Stimulated activated CD8-positive, alpha-beta memory T cell treated with anti-CD3 and anti-CD28 coated beads, Interleukin-7, amount 100 ng/mL, for 4 hours (primary cell): ENCODE measurements around the gene MAPK4.

ENCODE experiments used
- DNase-seq, 2 donors: peaks; one replicate each; pipeline ENCODE4 v3.0.0-alpha.2; 2020; ENCODE audit warnings: low read depth in 2 of 2

The MAPK4 gene

DNA sequence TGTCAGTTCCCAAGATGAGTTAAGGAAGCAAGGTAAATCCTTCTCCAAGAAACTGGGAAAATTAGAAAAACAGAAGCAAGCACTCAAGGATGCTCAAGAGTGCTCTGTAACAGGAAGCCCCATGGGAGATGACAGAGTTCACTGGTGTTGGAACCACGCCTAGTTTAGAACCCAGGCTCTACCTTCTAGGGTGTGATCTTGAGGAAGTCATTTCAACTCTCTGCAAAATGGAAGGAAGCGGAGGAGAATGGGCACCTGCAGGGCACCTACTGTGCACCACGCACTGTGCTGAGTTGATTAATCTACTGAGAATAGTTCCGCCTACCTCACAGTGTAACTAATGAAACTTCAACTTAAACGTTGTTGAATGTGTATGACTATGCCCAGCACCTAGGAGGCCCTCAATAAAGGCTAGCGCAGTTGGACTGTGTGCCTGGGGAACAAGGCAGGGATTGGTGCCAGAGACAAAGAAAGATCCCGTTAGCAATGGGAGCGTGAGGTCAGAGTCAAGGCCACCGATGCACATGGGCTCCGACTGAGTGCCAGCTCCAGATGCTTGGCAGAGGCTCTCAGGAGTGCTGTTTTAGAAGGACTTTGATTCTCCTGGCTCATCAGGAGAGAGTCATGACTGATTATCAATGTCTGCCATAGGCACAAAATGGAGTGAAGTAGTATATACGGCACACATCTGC is 93.7 kb downstream of the MAPK4 start:
- no peak for DNase-seq

DNA sequence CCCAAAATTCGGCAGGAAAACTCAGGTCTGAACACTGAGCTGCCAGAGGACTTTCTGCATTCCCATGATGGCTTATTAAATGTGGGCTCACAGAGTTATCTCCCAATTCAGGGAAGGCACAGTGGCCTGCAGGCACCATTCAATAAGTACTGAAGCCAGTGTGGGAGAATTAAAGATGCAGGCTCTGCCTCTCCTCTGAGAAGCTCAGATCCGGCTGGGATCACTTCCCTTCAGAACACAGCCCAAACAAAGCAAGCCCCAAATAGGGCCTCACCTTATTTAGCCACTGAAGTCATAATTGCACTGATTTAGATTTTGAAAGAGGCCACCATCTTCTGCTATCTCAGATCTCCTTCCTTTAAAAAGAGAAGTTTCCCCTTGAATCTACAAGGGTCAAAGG is 94.3 kb downstream of the MAPK4 start:
- DNase-seq: no peak

DNA sequence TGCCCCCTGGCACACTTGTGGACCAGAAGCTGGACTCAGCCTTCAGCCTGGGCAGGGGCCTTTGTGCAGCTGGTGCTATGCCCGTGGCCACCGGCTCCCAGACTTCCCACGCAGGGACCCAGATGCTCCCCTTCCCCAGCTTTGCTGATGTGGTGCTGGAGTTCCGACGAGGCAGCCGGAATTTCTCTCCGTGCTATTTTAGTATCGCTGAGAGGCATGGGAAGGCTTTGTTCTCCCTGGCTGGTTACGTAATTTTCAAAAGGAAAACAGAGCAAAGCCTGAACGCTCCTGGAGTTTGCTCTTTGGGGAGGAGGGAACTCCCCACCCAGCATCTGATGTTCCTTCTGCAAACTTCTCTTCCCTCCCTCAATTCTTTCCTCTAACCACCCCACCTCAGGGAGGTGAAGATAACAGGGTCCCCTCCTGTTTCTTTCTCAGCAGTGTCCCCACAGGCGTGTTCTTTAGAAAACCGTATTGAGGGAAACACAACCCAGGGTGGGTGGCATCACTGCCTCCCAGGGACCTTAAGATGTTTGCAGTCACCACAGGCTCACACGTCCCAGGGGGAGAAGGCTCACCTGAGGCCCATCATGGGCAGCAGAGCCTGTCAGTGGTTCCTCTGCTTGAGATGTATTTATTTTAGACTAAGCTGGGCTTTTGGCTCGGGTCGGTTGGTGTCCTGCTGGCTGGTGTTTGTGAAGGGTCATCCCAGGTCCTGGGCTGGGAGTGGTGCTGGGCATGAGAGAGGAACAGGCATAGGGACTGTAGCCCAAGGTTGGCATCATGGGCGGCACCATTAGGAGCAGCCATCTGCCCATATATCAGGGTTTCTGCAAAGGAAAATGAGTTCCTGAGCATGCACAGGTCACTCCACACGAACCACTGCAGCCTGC is 95.0 kb downstream of the MAPK4 start:
- no peak for DNase-seq

DNA sequence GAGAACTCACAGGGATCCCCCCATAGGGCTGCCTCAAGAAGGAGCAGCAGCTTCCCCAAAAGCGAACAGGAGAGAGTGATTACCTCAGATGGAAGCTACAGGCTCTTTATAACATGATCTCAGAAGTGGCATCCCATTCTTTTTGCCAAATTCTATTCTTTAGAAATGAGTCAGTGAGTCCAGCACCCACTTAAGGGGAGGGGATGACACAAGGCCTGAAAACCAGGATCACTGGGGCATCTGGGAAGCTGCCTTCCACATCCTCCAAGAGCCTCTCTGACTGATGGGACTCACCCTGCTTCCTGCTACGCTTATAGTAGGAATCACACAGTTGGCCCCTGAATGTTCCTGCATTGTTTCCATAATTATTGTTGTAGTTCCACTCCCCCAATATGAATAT is 96.5 kb downstream of the MAPK4 start:
- DNase-seq: no peak

DNA sequence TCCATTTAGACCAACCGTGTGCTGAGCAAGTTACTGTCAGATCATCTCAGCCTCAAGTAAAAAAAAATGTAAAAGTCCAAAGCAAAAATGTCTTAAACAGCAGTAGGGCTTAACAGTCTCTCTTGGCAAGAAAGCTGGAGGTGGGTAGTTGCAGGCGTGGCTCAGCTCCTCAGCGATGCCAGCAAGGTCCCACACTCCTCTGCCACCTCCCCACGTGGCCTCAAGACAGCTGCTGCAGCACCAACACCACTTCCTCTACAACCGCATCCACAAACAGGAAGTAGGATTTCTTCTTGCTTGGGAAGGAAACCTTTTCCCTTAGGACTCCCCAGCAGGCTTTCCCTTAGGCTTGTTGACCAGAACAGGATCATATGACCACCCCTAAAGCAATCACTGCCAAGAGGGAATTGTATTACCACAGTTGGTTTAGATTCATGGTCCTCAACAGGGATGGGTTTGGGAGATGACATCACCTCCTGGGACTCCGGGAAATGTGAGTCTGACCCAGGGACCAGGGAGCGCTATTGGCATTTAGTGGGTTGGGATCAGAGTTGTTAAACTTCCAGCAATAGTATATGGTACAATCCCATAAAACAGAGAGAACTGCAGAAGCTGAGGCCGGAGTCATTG is 97.1 kb downstream of the MAPK4 start:
- DNase-seq: no peak

- DNase-seq: no peak
Observed at GRCh38 chr18:50658601-50659000, 98.7 kb downstream of the MAPK4 start.

GRCh38 chr18:50659091-50660003 is 99.5 kb downstream of the MAPK4 start:
- DNase-seq: no peak

GRCh38 chr18:50661013-50661412 is 101.1 kb downstream of the MAPK4 start:
- no peak for DNase-seq

GRCh38 chr18:50662177-50662576 is 102.3 kb downstream of the MAPK4 start:
- no peak for DNase-seq

DNA sequence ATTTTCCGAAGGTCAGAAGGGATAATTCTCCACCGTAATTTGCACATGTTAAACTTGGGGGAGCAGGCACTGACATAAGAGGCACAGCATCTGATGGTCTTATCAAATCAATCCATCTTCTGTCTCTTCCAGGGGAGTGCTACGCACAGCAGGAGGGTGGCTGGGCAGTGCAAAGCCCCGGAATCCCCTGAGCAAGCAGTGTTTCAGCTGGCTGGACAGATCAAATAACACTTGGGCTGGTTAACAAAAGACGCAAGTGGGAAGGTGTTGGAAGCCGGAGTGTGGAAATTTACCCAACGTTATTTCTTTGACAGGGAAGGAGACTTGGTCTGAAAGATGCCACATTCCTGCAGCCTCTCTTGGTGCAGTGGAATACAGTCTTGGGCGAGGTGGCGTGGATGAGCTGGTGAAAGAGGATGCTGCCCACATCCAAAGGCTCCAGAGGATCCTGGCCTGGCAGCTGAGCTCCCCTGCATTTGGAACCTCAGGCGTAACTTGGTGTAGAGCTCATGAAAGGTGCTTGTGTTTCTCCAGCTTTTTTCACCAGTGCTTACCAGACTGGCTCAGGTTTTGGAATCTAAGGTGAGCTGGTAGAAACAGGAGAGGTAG is 103.0 kb downstream of the MAPK4 start:
- DNase-seq: no peak

- DNase-seq: no peak
Observed at GRCh38 chr18:50663626-50664441, 103.9 kb downstream of the MAPK4 start.

GRCh38 chr18:50665015-50665414 is 105.1 kb downstream of the MAPK4 start:
- no peak for DNase-seq

GRCh38 chr18:50665519-50665918 is 105.6 kb downstream of the MAPK4 start:
- DNase-seq: no peak

DNA sequence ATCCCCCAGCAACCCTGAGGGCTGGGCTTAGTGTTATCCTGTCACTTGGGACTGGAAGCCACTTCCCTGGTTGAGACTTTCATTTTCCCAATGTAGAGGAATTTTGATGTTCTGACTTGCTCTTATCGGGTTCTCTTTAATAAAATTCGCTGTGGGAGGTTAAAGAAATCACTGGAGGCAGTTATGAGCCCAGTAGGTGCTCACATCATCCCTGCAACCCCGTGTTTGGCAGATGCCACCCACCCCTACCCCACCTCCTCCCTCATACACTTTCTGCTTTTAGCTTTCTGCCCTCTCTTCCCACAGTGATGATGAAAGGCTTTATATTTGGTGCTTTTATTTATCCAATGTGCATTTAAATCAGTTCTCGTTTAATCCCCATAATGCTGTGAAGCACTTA is 106.6 kb downstream of the MAPK4 start:
- no peak for DNase-seq

DNA sequence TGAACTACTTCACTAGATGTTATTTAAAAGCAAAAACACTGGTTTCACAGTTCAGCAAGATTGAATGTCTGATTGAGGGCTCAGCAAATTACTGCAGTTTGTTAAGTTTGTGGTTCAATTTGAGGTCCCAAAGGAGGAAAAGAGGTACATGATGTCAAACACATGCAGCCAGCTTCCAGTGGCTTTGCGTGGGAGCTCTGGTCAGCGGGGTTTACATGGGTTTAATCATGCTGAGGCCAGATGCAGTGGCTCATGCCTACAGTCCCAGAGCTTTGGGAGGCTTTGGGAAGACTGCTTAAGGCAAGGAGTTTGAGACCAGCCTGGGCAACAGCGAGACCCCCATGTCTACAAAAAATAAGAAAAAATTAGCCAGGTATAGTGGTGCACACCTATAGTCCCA is 111.5 kb downstream of the MAPK4 start:
- no peak for DNase-seq

DNA sequence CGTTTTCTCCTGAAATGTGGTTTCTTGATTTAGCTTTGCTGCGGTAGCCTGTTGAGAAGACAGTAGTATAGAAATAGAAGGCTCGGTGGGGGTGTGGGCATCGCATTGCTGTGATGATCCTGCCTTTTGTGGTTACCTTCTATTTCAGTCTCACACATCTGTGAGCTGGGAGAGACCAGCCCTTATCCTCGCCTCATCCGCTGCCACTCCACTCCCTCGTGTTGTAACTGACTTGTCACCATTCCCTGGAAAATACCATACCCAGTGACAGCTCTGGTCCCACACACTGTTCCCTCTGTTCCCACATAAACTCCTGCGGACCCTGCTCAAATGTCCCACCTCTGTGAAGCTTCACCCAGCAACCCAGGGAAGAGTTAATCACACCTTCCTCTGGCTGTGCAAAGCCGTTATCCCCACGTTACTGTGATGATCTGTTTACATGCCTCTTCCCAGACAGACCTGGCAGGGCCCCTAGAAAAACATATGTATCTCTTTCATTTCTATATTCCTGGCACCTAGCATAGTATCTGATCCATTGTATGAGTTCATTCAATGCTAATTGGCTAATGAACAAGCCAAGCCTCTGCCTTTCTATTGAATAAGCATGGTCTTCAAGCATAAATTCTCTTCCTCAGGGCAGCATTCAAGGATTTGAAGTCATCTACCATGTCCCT is 114.6 kb downstream of the MAPK4 start:
- no peak for DNase-seq

DNA sequence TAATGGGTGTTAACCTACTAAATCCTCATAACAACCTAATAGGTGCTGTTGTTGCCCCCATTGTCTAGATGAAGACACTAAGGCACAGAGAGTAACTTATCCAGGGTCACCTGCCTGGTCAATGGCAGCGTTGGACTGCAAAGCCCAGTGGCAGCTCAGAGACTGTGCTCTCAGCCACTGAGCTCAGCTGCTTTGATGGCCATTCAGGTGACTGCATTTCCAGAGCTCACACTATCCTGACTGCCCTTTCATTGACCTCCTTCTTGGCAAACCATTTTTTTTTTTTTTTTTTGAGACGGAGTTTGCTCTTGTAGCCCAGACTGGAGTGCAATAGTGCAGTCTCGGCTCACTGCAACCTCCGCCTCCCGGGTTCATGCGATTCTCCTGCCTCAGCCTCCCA is 115.2 kb downstream of the MAPK4 start:
- no peak for DNase-seq

DNA sequence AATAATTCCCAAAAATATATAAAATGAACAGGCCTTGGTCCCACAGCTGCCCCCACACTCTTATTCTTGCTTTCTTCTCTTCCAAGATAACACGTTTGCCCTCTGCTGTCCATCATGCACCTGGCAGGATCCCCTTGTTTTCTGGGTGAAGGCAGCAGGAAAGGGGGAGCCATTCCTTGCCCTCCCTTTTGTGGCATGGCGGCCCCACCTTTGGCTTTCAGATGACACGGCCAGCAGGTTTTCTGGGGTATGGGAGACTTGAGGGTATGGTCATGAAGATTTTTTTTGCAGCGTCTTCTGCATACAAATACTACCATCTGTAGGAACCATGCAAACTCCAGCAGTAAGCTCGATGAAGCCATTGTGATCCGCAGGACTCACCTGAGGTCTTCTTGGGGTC is 118.8 kb downstream of the MAPK4 start:
- DNase-seq: no peak

GRCh38 chr18:50679056-50679455 is 119.2 kb downstream of the MAPK4 start:
- no peak for DNase-seq

DNA sequence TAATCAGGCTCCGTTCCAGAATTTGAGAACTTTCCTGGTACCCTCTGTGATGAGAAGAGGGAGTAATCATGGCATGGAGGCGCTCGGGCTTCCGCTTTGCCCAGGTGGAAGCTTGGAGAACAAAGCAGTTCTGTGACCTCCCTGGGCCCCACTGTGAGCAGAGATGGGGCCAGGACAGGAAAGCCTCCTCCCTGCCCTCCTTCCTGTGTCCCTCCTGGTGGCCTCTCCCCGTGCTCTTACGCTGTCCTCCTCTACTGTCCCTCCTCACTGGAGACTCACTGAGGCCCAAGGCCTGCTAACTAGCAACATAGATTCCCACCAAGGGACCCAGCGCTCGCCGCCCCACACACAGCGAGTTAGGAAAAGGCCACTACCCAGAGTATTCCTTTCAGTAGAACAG is 119.8 kb downstream of the MAPK4 start:
- DNase-seq: no peak
